H9 (cell line): ENCODE results near the gene MLANA. TPM values are rescaled to one million over a fixed set of nuclear protein-coding genes. Genes with fewer than 3 reads are reported as not detected.

Source experiments
- DNase-seq: peaks from one replicate; pipeline ENCODE4 v3.0.0-alpha.2; 2017
- H2AFZ ChIP-seq: one replicate; pipeline ENCODE4 v1.6.1; 2013; ENCODE audit warnings: mild to moderate bottlenecking, low read length, control low read depth, moderate library complexity
- H2AK5ac ChIP-seq: 2 replicates; pipeline ENCODE4 v1.6.1; 2013; ENCODE audit warnings: low read length, control low read depth, mixed read lengths; ENCODE audit not compliant: insufficient read length
- H2BK120ac ChIP-seq: one replicate; pipeline ENCODE4 v1.6.1; 2013; ENCODE audit warnings: low read depth, mild to moderate bottlenecking, low read length, control low read depth, inconsistent platforms; ENCODE audit not compliant: poor library complexity, severe bottlenecking
- H2BK12ac ChIP-seq: 2 replicates; pipeline ENCODE4 v1.6.1; 2013; ENCODE audit warnings: low read length, control low read depth, mixed read lengths, low read depth; ENCODE audit not compliant: insufficient read length
- H2BK15ac ChIP-seq: 2 replicates; pipeline ENCODE4 v1.6.1; 2013; ENCODE audit warnings: low read depth, low read length, control low read depth
- H2BK20ac ChIP-seq: one replicate; pipeline ENCODE4 v1.6.1; 2013; ENCODE audit warnings: low read depth, mild to moderate bottlenecking, low read length, control low read depth, inconsistent platforms; ENCODE audit not compliant: poor library complexity, severe bottlenecking
- H2BK5ac ChIP-seq: 2 replicates; pipeline ENCODE4 v1.6.1; 2013; ENCODE audit warnings: low read length, control low read depth, mixed read lengths; ENCODE audit not compliant: insufficient read length
- H3K14ac ChIP-seq: 2 replicates; pipeline ENCODE4 v1.6.1; 2013; ENCODE audit warnings: low read length, control low read depth; ENCODE audit not compliant: insufficient read depth
- H3K18ac ChIP-seq: 2 replicates; pipeline ENCODE4 v1.6.1; 2013; ENCODE audit warnings: low read depth, mild to moderate bottlenecking, mixed read lengths, low read length, control low read depth; ENCODE audit not compliant: insufficient read length
- H3K23ac ChIP-seq: 2 replicates; pipeline ENCODE4 v1.6.1; 2013; ENCODE audit warnings: low read length, control low read depth, mixed read lengths, low read depth; ENCODE audit not compliant: insufficient read length
- H3K23me2 ChIP-seq: 2 replicates; pipeline ENCODE4 v1.6.1; 2013; ENCODE audit warnings: low read depth, mild to moderate bottlenecking, mixed read lengths, low read length, control low read depth; ENCODE audit not compliant: insufficient read length, poor library complexity, severe bottlenecking
- H3K27ac ChIP-seq: 2 replicates; pipeline ENCODE4 v1.5.1; 2013; ENCODE audit warnings: low read length, control low read depth, mixed read lengths, low read depth; ENCODE audit not compliant: insufficient read length
- H3K27me3 ChIP-seq: 2 replicates; pipeline ENCODE4 v1.6.1; 2013; ENCODE audit warnings: low read length, control low read depth, inconsistent platforms; ENCODE audit not compliant: insufficient read depth
- H3K4ac ChIP-seq: 2 replicates; pipeline ENCODE4 v1.6.1; 2013; ENCODE audit warnings: low read depth, mild to moderate bottlenecking, control low read depth, inconsistent platforms, low read length, moderate library complexity
- H3K4me1 ChIP-seq: 2 replicates; pipeline ENCODE4 v1.6.1; 2013; ENCODE audit warnings: low read length, control low read depth, inconsistent platforms; ENCODE audit not compliant: insufficient read depth
- H3K4me2 ChIP-seq: 2 replicates; pipeline ENCODE4 v1.6.1; 2013; ENCODE audit warnings: low read length, control low read depth, mixed read lengths; ENCODE audit not compliant: insufficient read length, insufficient read depth
- H3K56ac ChIP-seq: 2 replicates; pipeline ENCODE4 v1.6.1; 2013; ENCODE audit warnings: low read depth, mild to moderate bottlenecking, mixed read lengths, low read length, control low read depth; ENCODE audit not compliant: insufficient read length
- H3K79me1 ChIP-seq: 2 replicates; pipeline ENCODE4 v1.6.1; 2013; ENCODE audit warnings: low read depth, mild to moderate bottlenecking, moderate library complexity, low read length, control low read depth, inconsistent platforms; ENCODE audit not compliant: insufficient read depth, poor library complexity, severe bottlenecking
- H3K79me2 ChIP-seq: 2 replicates; pipeline ENCODE4 v1.6.1; 2013; ENCODE audit warnings: low read length, control low read depth, inconsistent platforms; ENCODE audit not compliant: insufficient read depth
- H3K9ac ChIP-seq: 2 replicates; pipeline ENCODE4 v1.6.1; 2013; ENCODE audit warnings: low read length, control low read depth, mixed read lengths; ENCODE audit not compliant: insufficient read length; ENCODE audit errors: extremely low read depth
- H3K9me3 ChIP-seq: one replicate; pipeline ENCODE4 v1.6.1; 2013; ENCODE audit warnings: low read depth, low read length, inconsistent platforms; ENCODE audit not compliant: control insufficient read depth
- H3T11ph ChIP-seq: one replicate; pipeline ENCODE4 v1.6.1; 2013; ENCODE audit warnings: mild to moderate bottlenecking, low read length, control low read depth, inconsistent platforms
- H4K20me1 ChIP-seq: one replicate; pipeline ENCODE4 v1.6.1; 2013; ENCODE audit not compliant: control insufficient read depth, insufficient read length, insufficient read depth
- H4K5ac ChIP-seq: 2 replicates; pipeline ENCODE4 v1.6.1; 2013; ENCODE audit warnings: low read depth, mild to moderate bottlenecking, mixed read lengths, low read length, control low read depth; ENCODE audit not compliant: insufficient read length
- H4K8ac ChIP-seq: replicated peaks from 2 replicates; pipeline ENCODE4 v1.6.1; 2013; ENCODE audit warnings: low read length, control low read depth, mixed read lengths, low read depth; ENCODE audit not compliant: insufficient read length
- H4K91ac ChIP-seq: 2 replicates; pipeline ENCODE4 v1.6.1; 2013; ENCODE audit warnings: low read depth, mild to moderate bottlenecking, moderate library complexity, mixed read lengths, low read length, control low read depth; ENCODE audit not compliant: insufficient read length
- H3K27ac Mint-ChIP-seq, 3 experiments: 2 replicates in 2 of 3; 3 replicates in 1 of 3; pipeline ENCODE4 v1.8.0; 2020 to 2021; ENCODE audit warnings: mixed read lengths in 3 of 3, mild to moderate bottlenecking in 1 of 3, moderate library complexity in 1 of 3
- H3K27me3 Mint-ChIP-seq: 2 replicates; pipeline ENCODE4 v1.8.0; 2021; ENCODE audit warnings: low read depth, mild to moderate bottlenecking, moderate library complexity, mixed read lengths
- H3K36me3 Mint-ChIP-seq, 3 experiments: 2 replicates in 2 of 3; 3 replicates in 1 of 3; pipeline ENCODE4 v1.8.0; 2020 to 2021; ENCODE audit warnings: low read depth in 3 of 3, mixed read lengths in 3 of 3; ENCODE audit not compliant: insufficient read depth in 1 of 3
- H3K4me1 Mint-ChIP-seq, 2 experiments: 2 replicates each; pipeline ENCODE4 v1.8.0; 2020; ENCODE audit warnings: mixed read lengths in 2 of 2
- H3K4me3 Mint-ChIP-seq, 2 experiments: 2 replicates in 1 of 2; 3 replicates in 1 of 2; pipeline ENCODE4 v1.8.0; 2020 to 2021; ENCODE audit warnings: mild to moderate bottlenecking in 2 of 2, mixed read lengths in 2 of 2, moderate library complexity in 1 of 2
- H3K9me3 Mint-ChIP-seq, 2 experiments: 2 replicates in 1 of 2; 3 replicates in 1 of 2; pipeline ENCODE4 v1.8.0; 2020; ENCODE audit warnings: mild to moderate bottlenecking in 2 of 2, mixed read lengths in 2 of 2, moderate library complexity in 1 of 2
- CTCF ChIP-seq: fragments of 200-600 bp; sonication (generic); conservative IDR thresholded peaks from 3 replicates; pipeline ENCODE4 v1.8.0; 2021; ENCODE audit warnings: antibody characterized with exemption, mild to moderate bottlenecking
- total RNA-seq: library from RNA; stranded (reverse); gene quantifications from 2 replicates; pipeline ENCODE4 v1.2.1, GENCODE V29; 2021

Gene MLANA
- total RNA-seq, 1 experiment from 2014 or later: not detected

GRCh38 chr9:5939530-5939929 lies 48.8 kb downstream of the MLANA start:
- H3K4me1 ChIP-seq: no peaks in the 10 kb centered on the region
- Mint-ChIP-seq H3K4me1 (peaks cover 3 to 6% of the 10 kb centered on the region in 2 experiments; a peak in 1 of 4 replicates), H3K9me3 (no peaks in the 10 kb centered on the region), H3K27me3 (no peaks in the 10 kb centered on the region), H3K4me3 (no peak overlapping the region), H3K27ac (no peak overlapping the region), H3K36me3 (no peaks in the 10 kb centered on the region)
- H2BK15ac ChIP-seq: no peak overlapping the region
- no peak overlapping the region for H3K4me2 ChIP-seq
- no peaks in the 10 kb centered on the region for H3K9me3 ChIP-seq
- no peak overlapping the region for H2BK5ac ChIP-seq
- no peak overlapping the region for H3T11ph ChIP-seq
- H3K9ac ChIP-seq: no peak overlapping the region
- no peak overlapping the region for H4K8ac ChIP-seq
- H2AK5ac ChIP-seq: no peak overlapping the region
- H3K23me2 ChIP-seq: no peaks in the 10 kb centered on the region
- H3K23ac ChIP-seq: no peak overlapping the region
- H3K79me1 ChIP-seq: no peaks in the 10 kb centered on the region
- H3K27me3 ChIP-seq: no peaks in the 10 kb centered on the region
- H2BK12ac ChIP-seq: no peak overlapping the region
- DNase-seq: no peak
- H4K5ac ChIP-seq: no peak overlapping the region
- H3K14ac ChIP-seq: no peak overlapping the region
- H3K27ac ChIP-seq: no peak overlapping the region
- H2BK20ac ChIP-seq: no peak overlapping the region
- H3K18ac ChIP-seq: no peak overlapping the region
- no peaks in the 10 kb centered on the region for H4K20me1 ChIP-seq
- H4K91ac ChIP-seq: no peak overlapping the region
- H3K4ac ChIP-seq: no peak overlapping the region
- no peak overlapping the region for H2BK120ac ChIP-seq
- no peak overlapping the region for H2AFZ ChIP-seq
- H3K56ac ChIP-seq: no peak overlapping the region
- no peak for TF ChIP-seq CTCF
- no peaks in the 10 kb centered on the region for H3K79me2 ChIP-seq
